GM13977 (cell line): ENCODE measurements around the gene RNF14.
A peak's percentile ranks its signal among the peaks of the same experiment; 100 is the strongest.

Experiments used
- DNase-seq: peaks from one replicate; pipeline ENCODE4 v3.0.0; 2012; ENCODE audit warnings: low spot score
- CTCF ChIP-seq: IDR thresholded peaks from 2 replicates; pipeline ENCODE4 v1.5.1; 2012; ENCODE audit warnings: mild to moderate bottlenecking, control low read depth; ENCODE audit not compliant: insufficient read depth; ENCODE audit errors: extremely low read depth, missing control alignments
- in situ Hi-C: fragments of 300-500 bp; cut with MboI; formaldehyde crosslinking; loops from one replicate; pipeline ENCODE4 v1.12.0; 2022; ENCODE audit warnings: low sequenced_read_pairs, low pct_unique_long_range_greater_than_20kb, mixed read lengths, inconsistent platforms; ENCODE audit not compliant: unreplicated experiment

Gene RNF14

GRCh38 chr5:142012186-142012785, 43.4 kb downstream of the RNF14 start:
- peak; percentile 34 for TF ChIP-seq CTCF
- in situ Hi-C loops, result no loop called here
- no peak for DNase-seq

GRCh38 chr5:142012792-142013388, 44.0 kb downstream of the RNF14 start, which contains the start of gene GNPDA1:
Gene GNPDA1 (minus strand): TSS chr5:142013027. CDS start chr5:142012035, 992 bp downstream.
- peak; percentile 85 for DNase-seq
- in situ Hi-C loops, result no loop called here
- TF ChIP-seq CTCF, result no peak

- DNase-seq, result no peak
- TF ChIP-seq CTCF, result no peak
- in situ Hi-C loops, result no loop called here
These were observed 45.0 kb downstream of the RNF14 start for GRCh38 chr5:142013734-142014521.

GRCh38 chr5:142014911-142015584, 46.1 kb downstream of the RNF14 start:
- in situ Hi-C loops, result no loop called here

GRCh38 chr5:142015781-142016533, 47.1 kb downstream of the RNF14 start:
- in situ Hi-C loops, result no loop called here
- TF ChIP-seq CTCF, result no peak
- no peak for DNase-seq

More at GRCh38 chr5:142014911-142015584, 46.1 kb downstream of the RNF14 start:
- DNase-seq, result peak; percentile 69
- TF ChIP-seq CTCF, result peak; percentile 65

- in situ Hi-C loops, result no loop called here
- no peak for TF ChIP-seq CTCF
- DNase-seq, result no peak
These were observed 47.7 kb downstream of the RNF14 start for GRCh38 chr5:142016556-142016955.
